ENCODE results near the gene SMG9. TPM values are rescaled to one million over a fixed set of nuclear protein-coding genes. Genes with fewer than 3 reads are reported as not detected.
A peak's percentile ranks its signal among the peaks of the same experiment; 100 is the strongest.

Gene SMG9, protein sequence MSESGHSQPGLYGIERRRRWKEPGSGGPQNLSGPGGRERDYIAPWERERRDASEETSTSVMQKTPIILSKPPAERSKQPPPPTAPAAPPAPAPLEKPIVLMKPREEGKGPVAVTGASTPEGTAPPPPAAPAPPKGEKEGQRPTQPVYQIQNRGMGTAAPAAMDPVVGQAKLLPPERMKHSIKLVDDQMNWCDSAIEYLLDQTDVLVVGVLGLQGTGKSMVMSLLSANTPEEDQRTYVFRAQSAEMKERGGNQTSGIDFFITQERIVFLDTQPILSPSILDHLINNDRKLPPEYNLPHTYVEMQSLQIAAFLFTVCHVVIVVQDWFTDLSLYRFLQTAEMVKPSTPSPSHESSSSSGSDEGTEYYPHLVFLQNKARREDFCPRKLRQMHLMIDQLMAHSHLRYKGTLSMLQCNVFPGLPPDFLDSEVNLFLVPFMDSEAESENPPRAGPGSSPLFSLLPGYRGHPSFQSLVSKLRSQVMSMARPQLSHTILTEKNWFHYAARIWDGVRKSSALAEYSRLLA
- 6.4 TPM for total RNA-seq

DNA sequence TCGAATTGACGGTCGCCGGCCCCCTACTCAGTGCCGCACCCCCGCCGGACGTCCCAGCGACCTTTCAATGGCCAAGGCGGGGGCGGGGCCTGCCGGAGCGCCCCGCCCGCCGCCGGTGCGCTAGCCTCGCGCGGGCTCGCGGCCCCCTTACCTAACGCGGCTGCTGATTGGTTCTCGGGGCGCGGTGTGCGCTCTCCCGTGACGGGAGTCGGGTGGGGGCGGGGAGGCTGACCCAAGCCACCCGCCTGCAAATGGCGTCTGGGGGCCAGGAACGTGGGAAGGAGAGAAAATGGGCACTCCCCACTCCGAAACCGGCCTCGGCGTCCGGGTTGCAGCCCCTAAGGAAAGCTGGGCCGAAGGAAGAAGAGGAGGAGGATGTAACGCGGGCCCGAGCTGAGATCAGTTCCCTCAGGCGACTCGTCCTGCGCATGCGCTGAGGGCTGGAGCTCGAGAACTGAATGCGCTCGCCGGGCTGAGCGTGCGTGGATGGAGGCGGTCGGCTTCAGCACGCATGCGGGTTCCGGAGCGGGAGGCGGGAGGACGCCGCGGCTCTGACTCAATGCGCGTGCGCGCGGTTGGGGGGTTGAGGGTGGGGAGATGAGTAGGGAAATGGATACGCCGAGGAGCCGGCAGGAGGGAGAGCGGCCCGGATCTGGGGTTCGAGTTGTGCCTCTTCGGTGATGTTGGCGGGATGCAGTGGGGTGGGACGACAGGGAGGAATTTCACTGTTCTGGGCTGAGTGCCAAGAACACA lies at the start of gene SMG9:
Gene SMG9, minus strand, starts transcription at position 460 of the 753 bp plus-strand sequence. CDS start 4,221 bp downstream, outside the sequence.
- peak; percentile 93 for DNase-seq

DNA sequence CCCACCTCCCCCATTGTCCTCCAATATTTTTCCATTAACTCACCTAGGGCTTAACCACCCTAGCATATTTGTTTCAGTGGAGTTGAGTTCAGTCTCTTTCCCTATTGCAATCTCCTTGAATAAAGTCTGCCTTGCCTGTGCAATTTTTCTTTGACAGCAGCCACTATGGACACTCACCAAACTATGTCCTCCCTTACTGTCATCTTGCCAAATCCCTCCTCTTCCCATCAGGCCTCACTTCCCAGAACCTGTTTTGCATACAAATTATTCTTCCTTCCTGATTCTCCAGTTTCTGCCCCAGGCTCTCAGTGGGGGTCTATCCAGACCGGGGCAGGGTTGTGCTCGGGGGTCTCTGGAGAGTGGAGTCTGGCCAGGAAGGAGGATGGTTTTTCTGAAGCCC lies 49.7 kb upstream of the SMG9 start:
- no peak for DNase-seq

DNA sequence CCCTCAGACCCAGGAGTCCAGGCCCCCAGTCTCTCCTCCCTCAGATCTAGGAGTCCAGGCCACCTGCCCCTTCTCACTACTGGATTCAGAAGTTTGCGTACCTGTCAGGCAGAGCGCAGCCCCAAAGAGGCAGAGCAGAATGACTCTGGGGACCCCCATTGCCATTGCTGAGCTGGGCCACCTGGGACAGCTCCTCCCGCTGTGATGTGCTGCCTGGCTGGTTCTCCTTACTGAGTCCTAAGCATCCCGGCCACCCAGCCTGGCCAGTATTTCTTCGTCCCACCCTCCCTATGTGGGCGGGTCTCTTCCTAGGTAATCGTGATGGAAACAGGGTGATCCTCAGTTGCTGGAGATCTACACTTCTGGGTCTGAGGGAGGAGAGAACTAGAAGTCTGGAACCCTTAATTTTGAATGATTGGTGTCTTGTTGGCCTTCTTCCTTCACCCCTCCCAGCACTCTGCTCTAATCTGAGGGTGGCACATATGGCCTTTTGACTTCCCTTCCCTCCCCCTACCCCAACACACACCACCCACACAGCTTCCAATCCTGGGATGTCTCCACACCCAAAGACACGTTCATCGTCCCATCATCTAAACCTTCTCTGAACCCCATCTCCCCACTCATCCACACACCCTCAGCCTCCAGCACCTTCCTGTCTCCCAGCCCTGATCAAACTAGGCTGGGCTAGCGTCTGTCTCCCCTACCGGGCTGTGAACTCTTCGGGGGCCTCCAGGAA lies 47.6 kb upstream of the SMG9 start, which contains the start of gene LYPD5:
Gene LYPD5, minus strand, starts transcription at position 232 of the 736 bp plus-strand sequence. Its CDS starts 67 bp downstream, at position 165.
- no peak for DNase-seq

DNA sequence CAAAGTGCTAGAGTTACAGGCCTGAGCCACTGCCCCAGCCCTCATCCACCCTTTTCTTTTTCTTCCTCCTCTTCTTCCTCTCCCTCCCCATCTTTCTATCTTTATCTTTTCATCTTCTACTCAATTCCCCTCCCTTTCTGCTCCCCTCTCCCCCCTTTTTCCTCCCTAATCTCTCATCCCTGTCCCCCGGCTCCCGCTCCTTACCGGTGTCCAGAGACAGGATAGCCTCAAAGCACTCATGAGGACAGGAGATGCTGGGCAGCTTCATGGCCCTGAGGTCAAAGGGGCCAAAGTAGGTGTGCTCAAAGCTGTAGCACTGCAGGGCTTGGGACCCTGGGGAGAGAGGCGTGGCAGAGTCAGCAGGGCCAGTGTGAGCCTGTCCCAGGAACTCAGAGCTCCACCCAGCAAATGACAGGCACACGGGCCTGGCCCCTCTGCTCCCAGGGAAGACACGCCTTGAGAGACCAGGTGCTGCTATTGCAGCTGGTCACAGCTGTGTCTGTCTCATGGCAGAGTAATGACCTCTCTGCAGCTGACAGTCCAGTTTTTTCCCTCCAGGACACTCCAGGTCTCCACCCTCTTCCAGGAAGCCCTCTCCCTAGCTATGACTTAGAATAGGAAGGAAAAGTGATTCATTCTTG lies 44.9 kb upstream of the SMG9 start:
- DNase-seq = no peak

DNA sequence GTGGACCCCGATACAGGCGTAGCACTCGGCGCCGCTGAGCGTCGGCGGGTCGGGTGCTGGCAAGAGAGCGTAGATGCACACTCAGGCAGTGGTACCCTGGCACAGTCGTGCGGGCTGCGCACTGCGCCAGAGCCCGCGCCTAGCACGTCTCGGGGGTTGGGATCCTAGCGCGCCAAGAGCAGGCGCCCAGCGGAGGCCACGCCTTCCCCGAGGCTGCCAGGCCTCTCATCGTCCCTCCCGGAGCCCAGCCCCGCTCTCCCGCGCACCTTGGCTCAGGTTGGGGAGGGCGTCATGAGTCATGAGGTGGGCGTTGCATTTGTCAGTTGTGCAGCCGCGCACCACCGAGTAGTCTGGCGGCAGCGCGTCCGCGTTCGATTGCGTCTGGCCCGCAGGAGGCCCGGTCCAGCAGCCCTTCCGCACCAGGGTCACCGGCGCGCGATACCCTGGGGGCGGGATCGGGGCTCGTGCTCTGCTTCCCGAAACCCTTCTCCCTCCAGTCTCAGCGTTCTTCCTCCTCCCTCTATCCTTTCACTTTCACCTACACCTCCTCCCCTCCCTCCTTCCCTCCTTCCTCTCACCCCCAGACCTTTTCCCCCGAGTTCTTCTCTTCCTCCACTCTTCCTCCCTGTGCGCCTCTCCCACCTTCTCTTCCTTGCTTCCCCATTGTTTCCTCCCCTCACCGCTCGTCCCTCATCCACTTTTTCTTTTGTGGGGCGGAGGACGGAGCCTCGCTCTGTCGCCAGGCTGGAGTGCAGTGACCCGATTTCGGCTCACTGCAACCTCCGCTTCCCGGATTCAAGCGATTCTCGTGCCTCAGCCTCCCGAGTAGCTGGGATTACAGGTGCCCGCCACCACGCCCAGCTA lies 44.0 kb upstream of the SMG9 start:
- DNase-seq = peak; percentile 56

DNA sequence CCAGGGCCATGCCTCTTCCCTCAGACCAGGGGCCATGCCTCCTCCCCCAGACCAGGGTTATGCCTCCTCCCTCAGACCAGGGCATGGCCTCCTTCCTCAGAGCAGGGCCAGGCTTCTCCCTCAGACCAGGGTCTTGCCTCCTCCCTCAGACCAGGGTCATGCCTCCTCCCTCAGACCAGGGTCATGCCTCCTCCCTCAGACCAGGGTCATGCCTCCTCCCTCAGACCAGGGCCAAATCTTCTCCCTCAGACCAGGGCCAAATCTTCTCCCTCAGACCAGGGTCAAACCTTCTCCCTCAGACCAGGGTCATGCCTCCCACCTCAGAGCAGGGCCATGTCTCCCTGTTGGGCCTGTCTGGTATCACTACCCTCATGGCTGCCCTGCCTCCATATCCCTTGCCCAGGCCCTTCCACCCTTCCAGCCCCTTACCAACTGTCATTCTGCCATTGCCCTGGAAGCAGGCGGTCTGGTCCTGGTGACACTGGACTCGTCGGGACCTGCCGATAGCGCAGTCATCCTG lies 43.3 kb upstream of the SMG9 start:
- no peak for DNase-seq

DNA sequence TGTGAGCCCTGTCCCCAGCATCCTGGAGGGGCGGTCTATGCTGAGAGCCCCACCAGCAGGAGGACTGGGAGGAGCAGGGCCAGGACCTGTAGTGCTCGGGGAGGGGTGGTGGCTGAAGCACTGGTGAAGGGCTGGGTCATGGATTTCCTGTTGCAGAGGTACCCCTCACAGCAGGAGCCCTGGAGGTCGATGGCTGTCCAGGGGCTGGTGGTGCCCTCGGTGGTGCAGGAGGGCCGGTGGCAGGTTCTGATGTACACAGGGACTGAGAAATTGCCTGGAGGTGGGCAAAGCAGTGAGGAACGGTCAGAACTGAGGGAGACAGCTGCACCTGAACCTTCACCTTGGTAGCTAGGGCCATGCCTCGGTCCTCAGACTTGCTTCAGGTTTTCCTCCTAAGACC lies 42.8 kb upstream of the SMG9 start:
- DNase-seq = no peak

DNA sequence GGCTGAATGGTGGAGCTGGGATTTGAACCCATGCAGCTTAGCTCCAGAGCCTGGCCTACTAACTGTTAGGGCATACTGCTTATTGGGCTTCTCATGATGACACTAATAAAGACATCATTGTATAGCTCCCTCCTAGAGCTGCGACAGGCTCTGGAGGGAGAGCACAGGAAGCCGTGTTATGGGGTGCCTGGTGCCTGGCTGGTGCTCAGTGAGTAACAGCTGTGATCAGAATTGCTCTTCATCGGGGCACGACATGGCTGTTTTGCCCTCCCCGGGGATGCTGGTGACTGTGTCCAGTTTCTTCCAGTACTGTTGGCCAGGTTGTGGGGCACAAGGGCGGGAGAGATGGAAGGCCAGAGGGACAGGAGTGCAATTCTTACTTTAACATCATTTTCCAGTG lies 42.4 kb upstream of the SMG9 start:
- DNase-seq = peak; percentile 17

DNA sequence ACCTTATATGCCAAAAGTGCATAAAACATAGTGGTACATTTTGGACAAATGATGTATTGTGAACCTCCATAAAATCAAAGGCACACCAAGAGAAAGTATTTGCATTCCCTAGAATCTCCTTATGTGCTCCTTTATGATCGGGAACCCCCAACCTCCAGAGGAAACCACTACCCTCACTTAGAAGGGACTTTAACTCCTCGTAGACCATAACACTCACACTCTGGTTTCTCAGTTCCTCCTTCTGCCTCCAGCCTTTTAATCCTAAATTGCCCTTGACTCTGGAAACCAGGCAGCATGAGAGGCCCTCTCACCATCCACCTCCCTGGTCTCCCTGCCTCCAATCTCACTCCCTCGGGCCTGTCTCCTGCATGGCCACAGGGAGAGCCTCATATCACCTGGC lies 35.8 kb upstream of the SMG9 start:
- no peak for DNase-seq

DNA sequence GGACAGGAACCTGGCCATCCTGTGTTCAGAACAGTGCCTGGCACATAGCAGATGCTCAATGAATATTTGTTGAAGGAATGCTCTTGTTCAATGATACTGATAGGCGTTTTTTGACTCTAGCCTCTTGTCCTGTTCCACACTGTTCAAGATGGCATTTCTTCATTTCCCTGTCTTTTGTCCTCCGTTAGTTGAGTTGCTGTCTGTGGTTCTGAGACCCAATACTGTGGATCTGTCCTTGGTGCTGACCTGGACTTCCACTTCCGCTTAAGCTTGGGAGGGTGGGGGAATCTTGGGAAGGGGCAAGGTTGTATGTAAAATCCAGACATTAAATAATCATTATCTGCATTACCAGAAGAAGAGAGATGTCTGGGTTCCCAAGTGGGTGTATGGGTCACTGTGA lies 34.3 kb upstream of the SMG9 start:
- DNase-seq = no peak

DNA sequence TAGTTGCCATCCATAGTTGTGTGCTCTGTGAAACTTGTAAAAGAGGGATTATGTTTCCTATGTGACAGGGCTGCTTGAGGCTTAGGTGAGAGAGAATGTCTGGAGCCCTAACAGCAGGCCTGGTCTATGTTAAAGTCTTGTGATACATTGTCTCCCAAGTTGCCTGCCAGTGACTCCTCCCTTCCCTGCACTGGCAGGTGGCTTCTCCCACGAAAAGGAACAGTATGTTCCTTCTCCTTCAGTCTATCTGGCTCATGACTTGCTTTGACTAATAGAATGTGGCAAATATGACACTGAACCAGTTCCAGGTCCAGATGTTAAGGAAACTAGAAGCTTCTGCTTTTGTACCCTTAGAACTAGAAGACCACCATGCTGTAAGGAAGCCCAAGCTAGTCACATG lies 31.9 kb upstream of the SMG9 start:
- DNase-seq = no peak

DNA sequence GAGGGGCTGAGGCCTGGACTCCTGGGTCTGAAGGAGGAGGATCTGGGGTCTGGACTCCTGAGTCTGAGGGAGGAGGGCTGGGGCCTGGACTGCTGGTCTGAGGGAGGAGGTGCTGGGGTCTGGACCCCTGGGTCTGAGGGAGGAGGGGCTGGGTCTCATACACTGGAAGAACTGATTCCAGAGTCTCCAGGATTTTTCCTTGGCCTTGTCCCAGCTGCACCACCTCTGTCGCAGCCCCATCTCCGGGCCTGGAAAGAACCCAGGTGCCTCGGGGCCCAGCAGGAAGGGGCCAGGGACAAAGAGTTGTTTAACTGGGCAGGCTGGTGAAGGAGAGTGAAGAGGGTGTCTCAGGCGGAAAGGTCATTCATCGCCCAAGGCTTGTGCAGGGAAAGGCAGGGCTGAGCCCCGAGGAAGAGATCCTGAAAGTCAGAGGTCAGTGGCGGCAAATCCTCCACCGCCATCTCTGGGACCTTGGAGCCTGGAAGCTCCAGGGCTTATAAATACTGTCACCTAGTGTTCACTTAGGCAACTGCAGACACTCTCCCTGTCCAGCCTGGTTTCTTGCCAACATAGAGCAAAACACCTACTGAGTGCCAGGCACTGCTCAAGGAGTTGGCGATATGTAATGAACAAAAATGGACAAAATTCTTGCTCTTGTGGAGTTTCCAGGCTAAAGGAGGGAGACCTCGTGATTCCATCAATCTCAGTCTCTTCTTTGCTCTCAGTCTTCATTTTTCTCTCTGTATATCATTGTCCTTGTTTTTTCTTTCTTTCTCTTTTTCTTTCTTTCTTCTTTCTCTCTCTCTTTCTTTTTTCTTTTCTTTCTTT lies 30.4 kb upstream of the SMG9 start:
- no peak for DNase-seq

DNA sequence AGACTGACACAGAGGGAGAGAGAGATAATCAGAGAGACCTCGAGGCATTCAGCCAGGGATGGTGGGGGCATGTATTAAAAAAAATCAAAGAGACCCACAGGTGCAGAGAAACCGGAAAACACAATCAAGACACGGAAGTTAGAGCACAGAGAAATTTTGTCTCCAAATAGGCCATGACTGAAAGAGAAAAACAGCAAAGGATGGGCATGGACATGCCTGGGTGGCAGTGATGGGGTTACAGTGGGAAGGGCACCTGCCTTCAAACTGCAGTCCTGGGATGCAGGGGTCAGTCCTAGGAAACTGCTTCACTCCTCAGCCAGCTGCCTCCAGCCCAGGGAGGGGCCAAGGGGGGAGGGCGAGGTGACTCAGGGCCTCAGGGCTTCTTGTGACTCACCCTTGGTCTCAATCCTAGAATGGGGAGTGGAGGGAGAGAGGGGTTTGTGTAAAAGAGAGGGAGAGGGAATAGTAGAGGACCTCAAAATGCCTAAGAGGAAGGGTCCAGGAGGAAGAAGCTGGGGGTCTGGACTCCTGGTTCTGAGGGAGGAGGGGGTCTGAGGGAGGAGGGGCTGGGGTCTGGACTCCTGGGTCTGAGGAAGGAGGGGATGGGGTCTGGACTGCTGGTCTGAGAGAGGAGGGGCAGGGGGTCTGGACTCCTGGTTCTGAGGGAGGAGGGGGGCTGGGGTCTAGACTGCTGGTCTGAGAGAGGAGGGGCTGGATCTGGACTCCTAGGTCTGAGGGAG lies 29.6 kb upstream of the SMG9 start:
- no peak for DNase-seq

DNA sequence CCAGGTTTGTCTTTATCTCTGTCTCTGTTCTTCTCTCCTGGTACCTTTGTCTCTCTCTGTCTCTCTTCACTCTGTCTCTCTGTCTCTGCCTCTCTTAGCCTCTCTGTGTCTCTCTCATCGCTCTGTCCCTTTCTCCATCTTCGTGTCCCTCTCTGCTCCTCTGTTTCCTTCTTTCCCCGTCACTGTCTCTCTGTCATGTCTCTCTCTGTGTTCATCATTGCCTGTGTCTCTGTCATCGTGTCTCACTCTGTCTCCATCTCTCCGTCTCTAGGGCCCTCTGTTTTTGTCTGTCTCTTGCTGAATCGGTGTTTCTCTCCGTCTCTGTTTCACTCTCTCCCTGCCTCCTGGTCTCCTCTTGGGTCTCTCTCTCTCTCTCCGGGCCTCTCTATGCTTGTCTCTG lies 28.9 kb upstream of the SMG9 start:
- DNase-seq = no peak

DNA sequence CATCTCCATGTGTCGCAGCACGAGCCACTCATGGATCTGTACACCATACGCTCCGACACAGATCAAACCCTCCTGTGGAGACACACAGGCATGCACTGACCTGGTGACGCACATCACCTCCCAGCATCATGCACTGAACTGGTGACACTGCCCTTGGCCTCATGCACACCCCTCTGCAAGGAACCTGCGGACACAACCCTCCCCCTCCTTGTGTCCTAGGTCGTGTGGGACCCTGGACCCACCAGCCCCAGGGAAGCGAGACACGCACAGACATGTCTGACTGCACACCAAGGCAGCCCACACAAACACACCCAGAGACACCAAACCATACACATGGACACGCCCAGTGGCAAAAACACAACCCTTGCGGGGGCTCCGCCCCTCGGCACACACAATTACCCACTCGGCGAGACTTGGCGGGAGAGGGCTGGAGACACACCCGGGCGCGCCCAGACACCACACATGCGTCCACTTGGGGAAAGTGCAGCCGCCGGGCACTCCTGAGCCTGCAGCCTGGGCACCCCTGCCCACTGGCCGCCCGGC lies 28.0 kb upstream of the SMG9 start:
- DNase-seq = no peak

DNA sequence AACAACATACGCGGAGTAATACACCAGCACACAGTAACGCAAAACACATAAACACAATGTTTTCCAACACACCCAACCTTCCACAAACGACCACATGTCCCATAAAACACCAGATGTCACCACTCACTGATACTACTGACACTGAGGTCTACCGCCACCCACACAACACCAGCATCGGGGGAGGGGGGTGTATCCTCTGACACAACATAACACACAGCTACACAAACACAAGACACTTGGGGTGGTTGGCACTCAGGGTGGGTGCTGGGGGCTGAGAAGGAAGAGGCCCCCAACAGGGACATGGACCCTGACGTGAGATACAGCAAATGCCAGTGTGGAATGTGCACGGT lies 27.5 kb upstream of the SMG9 start:
- no peak for DNase-seq

DNA sequence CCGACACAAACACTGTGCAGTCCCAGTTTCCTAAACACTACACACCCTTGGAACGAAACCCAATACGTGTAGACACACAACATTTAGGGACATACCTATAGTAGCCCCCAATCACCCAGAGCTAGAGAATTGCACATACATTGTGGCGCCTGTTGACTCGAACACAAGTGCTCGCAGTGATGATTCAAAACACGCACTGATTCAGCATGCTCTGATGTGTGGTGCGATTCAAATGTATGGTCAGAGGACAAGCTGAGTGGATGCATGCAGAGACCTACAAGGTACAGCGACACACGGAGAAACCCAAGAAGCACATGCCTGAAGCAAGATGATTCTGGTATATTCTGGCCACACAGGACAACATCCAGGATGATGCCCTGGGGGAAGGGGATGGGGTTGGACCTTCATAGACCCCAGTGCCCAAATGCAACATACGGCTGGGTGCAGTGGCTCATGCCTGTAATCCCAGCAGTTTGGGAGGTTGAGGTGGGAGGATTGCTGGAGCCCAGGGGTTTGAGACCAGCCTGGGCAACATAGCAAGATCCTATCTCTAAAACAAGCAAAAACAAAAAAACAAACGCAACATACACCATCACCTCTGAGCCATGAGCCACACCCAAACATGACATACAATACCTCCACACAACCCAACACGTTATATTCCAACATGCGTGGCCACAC lies 27.0 kb upstream of the SMG9 start:
- DNase-seq = no peak
